PFSK-1 (cell line): ENCODE measurements around the gene MAP7.

Experiments
- FOXP2 ChIP-seq: optimal IDR thresholded peaks from 2 replicates; pipeline ENCODE3; 2011; ENCODE audit warnings: borderline replicate concordance, control low read depth, inconsistent platforms; ENCODE audit not compliant: insufficient read depth; ENCODE audit errors: extremely low read length, extremely low read depth
- POLR2AphosphoS5 ChIP-seq: IDR thresholded peaks from 2 replicates; pipeline ENCODE4 v1.6.1; 2012; ENCODE audit warnings: low read depth, mild to moderate bottlenecking, control low read depth, low read length, moderate library complexity
- SIN3A ChIP-seq: IDR thresholded peaks from 2 replicates; pipeline ENCODE4 v1.6.1; 2012; ENCODE audit warnings: mild to moderate bottlenecking, low read length, moderate library complexity, borderline replicate concordance; ENCODE audit not compliant: insufficient read depth
- TAF1 ChIP-seq: IDR thresholded peaks from 2 replicates; pipeline ENCODE4 v1.6.1; 2012; ENCODE audit warnings: low read length, control low read depth, borderline replicate concordance; ENCODE audit not compliant: insufficient read depth
- TF ChIP-seq, protein P1 (sequence below), 2 experiments: IDR thresholded peaks; 2 replicates each; pipeline versions ENCODE4 v1.6.1 to v1.8.0; 2011 to 2012; ENCODE audit warnings: low read depth in 2 of 2, low read length in 2 of 2, control low read depth in 1 of 2, inconsistent platforms in 1 of 2, mild to moderate bottlenecking in 1 of 2, moderate library complexity in 1 of 2; ENCODE audit not compliant: insufficient read depth in 1 of 2

The MAP7 gene

DNA sequence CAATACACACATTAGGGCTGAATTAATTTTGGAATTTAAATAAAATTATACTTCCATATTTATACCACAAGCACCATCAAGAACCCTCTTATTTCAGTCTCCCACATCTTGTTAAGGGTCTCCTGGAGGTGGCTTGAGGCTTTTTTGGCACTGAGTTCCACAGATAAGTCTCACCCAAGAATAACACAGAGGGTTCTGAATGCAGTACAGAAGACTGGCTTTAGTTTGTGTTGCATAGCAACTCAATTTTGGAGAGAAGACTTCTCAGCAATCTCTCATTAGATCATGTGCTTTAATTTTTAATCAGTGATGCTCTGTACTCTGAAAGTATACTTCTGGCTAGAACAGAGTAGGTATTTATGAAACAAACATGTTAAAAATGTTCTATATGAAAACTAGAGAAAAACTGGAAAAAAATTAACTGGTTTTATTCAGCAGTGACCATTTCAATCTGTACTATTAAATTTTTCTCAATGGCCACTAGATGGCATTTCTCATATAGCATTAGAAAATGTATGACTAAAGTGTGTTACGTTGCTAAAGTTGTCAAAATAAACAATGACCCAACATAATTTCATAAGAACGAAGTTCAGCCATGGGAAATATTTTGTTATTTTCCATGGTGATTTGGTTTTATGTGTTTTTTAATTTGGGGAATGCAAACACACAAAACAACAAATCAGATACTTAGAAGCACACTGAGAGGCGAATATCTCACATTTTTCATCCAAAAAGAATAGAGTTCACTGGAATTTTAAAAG is 32.7 kb upstream of the MAP7 start:
- TF ChIP-seq, protein P1, sequence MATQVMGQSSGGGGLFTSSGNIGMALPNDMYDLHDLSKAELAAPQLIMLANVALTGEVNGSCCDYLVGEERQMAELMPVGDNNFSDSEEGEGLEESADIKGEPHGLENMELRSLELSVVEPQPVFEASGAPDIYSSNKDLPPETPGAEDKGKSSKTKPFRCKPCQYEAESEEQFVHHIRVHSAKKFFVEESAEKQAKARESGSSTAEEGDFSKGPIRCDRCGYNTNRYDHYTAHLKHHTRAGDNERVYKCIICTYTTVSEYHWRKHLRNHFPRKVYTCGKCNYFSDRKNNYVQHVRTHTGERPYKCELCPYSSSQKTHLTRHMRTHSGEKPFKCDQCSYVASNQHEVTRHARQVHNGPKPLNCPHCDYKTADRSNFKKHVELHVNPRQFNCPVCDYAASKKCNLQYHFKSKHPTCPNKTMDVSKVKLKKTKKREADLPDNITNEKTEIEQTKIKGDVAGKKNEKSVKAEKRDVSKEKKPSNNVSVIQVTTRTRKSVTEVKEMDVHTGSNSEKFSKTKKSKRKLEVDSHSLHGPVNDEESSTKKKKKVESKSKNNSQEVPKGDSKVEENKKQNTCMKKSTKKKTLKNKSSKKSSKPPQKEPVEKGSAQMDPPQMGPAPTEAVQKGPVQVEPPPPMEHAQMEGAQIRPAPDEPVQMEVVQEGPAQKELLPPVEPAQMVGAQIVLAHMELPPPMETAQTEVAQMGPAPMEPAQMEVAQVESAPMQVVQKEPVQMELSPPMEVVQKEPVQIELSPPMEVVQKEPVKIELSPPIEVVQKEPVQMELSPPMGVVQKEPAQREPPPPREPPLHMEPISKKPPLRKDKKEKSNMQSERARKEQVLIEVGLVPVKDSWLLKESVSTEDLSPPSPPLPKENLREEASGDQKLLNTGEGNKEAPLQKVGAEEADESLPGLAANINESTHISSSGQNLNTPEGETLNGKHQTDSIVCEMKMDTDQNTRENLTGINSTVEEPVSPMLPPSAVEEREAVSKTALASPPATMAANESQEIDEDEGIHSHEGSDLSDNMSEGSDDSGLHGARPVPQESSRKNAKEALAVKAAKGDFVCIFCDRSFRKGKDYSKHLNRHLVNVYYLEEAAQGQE (IDR thresholded peaks at IDR 0.05; ENCODE audit: insufficient read depth in 1 of 2, low read depth in 2 of 2, low read length in 2 of 2) = no peak
- no peak for TF ChIP-seq FOXP2
- no peak for TF ChIP-seq SIN3A
- TF ChIP-seq TAF1 = no peak
- TF ChIP-seq POLR2AphosphoS5 = no peak

GRCh38 chr6:136579800-136580199 is 29.6 kb upstream of the MAP7 start:
- no peak for TF ChIP-seq TAF1
- TF ChIP-seq, protein P1 (IDR thresholded peaks at IDR 0.05; ENCODE audit: insufficient read depth in 1 of 2, low read depth in 2 of 2, low read length in 2 of 2) = no peak
- no peak for TF ChIP-seq POLR2AphosphoS5
- TF ChIP-seq FOXP2 = no peak
- TF ChIP-seq SIN3A = no peak

DNA sequence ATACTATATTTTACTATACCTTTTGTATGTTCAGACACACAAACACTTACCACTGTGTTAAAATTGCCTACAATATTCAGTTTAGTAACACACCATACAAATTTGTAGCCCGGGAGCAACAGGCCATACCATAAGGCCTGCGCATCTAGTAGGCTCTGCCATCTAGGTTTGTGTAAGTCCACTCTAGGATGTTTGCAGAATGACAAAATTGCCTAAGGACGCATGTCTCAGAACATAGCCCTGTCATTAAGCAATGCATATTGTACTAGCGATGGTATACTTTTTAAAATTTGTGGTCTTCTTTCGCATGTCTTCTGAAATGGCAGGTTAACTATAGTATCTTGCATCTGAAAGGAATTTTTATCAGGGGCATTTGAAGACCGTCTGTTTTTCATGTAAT is 26.6 kb upstream of the MAP7 start:
- TF ChIP-seq FOXP2 (no peak), SIN3A (no peak), POLR2AphosphoS5 (no peak), TAF1 (no peak)
- TF ChIP-seq, protein P1 (IDR thresholded peaks at IDR 0.05; ENCODE audit: insufficient read depth in 1 of 2, low read depth in 2 of 2, low read length in 2 of 2) = no peak

GRCh38 chr6:136571496-136571895 is 21.3 kb upstream of the MAP7 start:
- TF ChIP-seq POLR2AphosphoS5 (no peak), FOXP2 (no peak), TAF1 (no peak), SIN3A (no peak)
- TF ChIP-seq, protein P1 (IDR thresholded peaks at IDR 0.05; ENCODE audit: insufficient read depth in 1 of 2, low read depth in 2 of 2, low read length in 2 of 2) = no peak

DNA sequence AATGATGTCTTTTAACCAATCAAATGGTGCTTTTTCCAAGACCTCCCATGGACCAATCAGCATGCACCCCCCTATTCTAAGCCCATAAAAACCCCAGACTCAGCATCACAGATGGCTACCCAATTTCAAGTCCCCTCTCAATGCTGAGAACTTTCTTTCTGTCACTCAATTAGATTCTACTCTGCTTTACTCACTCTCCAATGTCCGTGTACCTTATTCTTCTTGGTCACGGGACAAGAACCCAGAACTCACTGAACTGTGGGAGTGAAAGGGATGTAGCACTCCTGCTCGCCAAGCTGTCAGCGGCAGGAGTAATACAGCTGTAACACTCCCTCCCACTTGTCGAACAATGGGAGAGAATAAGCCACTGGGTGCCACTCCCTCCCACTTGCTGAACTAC is 20.8 kb upstream of the MAP7 start:
- TF ChIP-seq TAF1 (no peak), SIN3A (no peak), POLR2AphosphoS5 (no peak), FOXP2 (no peak)
- TF ChIP-seq, protein P1 (IDR thresholded peaks at IDR 0.05; ENCODE audit: insufficient read depth in 1 of 2, low read depth in 2 of 2, low read length in 2 of 2) = no peak
